HepG2 (cell line): ENCODE measurements around the gene MARK4. TPM values are rescaled to one million over a fixed set of nuclear protein-coding genes. Genes with fewer than 3 reads are reported as not detected.
A peak's percentile ranks its signal among the peaks of the same experiment; 100 is the strongest.

Experiments used
- ATAC-seq: fragments of 200-7000 bp; cut with Tn5 transposase; 3 replicates; pipeline ENCODE4 v1.9.1; 2020; ENCODE audit warnings: mild to moderate bottlenecking, moderate library complexity
- BruUV-seq: library from RNA; stranded (reverse); fragments of 400-500 nt; replicated peaks from 2 replicates; lab custom pipeline; 2021; lab: Mats Ljungman, UMichigan
- CTCF ChIA-PET: fragments of 300-600 bp; formaldehyde crosslinking; extraction: SDS; loops from one replicate; lab custom pipeline; 2021; ENCODE audit warnings: low total read pairs, inconsistent platforms, low intra/inter-chr PET ratio; lab: Yijun Ruan, JAX
- POLR2A ChIA-PET: fragments of 350-600 bp; sonication (Branson Sonifier 250); formaldehyde crosslinking; loops from one replicate; lab custom pipeline; 2020; ENCODE audit warnings: antibody characterized with exemption, inconsistent platforms; lab: Yijun Ruan, JAX
- DNase-seq: peaks from one replicate; pipeline ENCODE4 v3.0.0-alpha.2; 2015; ENCODE audit warnings: low spot score
- FAIRE-seq: peaks from 3 replicates; lab custom pipeline; 2011; peaks lifted over from hg19 to GRCh38; lab: Jason Lieb, UNC
- H2AFZ ChIP-seq: one replicate; pipeline ENCODE4 v1.6.1; 2011; ENCODE audit warnings: low read length, inconsistent platforms
- H3K27ac ChIP-seq: fragments of 300-600 bp; 3 replicates; pipeline ENCODE4 v1.8.0; 2011; ENCODE audit warnings: mixed run types, mild to moderate bottlenecking, mixed read lengths, low read length, inconsistent platforms; ENCODE audit not compliant: insufficient read depth; ENCODE audit errors: extremely low read length
- H3K27me3 ChIP-seq, 2 experiments: fragments of 200-600 bp in 1 of 2; 2 replicates in 1 of 2; 3 replicates in 1 of 2; pipeline versions ENCODE4 v1.6.0 to v1.8.0; 2011; ENCODE audit warnings: low read length in 2 of 2, mild to moderate bottlenecking in 2 of 2, moderate library complexity in 2 of 2, inconsistent platforms in 1 of 2; ENCODE audit not compliant: insufficient read depth in 2 of 2, control insufficient read depth in 1 of 2
- H3K36me3 ChIP-seq, 2 experiments: fragments of 200-600 bp in 1 of 2; replicated peaks in 1 of 2; 2 replicates in 1 of 2; 3 replicates in 1 of 2; pipeline versions ENCODE4 v1.5.1 to v1.8.0; 2011; ENCODE audit warnings: low read length in 2 of 2, inconsistent platforms in 1 of 2; ENCODE audit not compliant: insufficient read depth in 2 of 2, control insufficient read depth in 1 of 2
- H3K4me1 ChIP-seq: 2 replicates; pipeline ENCODE4 v1.5.1; 2012; ENCODE audit warnings: low read length, inconsistent platforms; ENCODE audit not compliant: insufficient read depth
- H3K4me2 ChIP-seq: 2 replicates; pipeline ENCODE4 v1.6.0; 2011; ENCODE audit warnings: low read depth, low read length, inconsistent platforms
- H3K4me3 ChIP-seq, 3 experiments: fragments of 200-600 bp in 1 of 3; sonication (generic), shearing (Covaris generic) in 1 of 3; replicated peaks in 1 of 3; 2 replicates each; pipeline ENCODE4 v1.5.1; 2011 to 2016; ENCODE audit warnings: low read length in 3 of 3, inconsistent platforms in 2 of 3, low read depth in 2 of 3, mild to moderate bottlenecking in 2 of 3, control low read depth in 1 of 3, mixed read lengths in 1 of 3; ENCODE audit not compliant: insufficient read depth in 1 of 3
- H3K79me2 ChIP-seq: one replicate; pipeline ENCODE4 v1.6.1; 2011; ENCODE audit warnings: low read length, inconsistent platforms; ENCODE audit not compliant: insufficient read depth
- H3K9ac ChIP-seq: 2 replicates; pipeline ENCODE4 v1.6.0; 2011; ENCODE audit warnings: mild to moderate bottlenecking, low read depth, low read length, inconsistent platforms; ENCODE audit not compliant: insufficient read depth
- H3K9me3 ChIP-seq: 2 replicates; pipeline ENCODE4 v1.5.1; 2012; ENCODE audit warnings: mild to moderate bottlenecking, low read length
- H4K20me1 ChIP-seq: 2 replicates; pipeline ENCODE4 v1.6.0; 2011; ENCODE audit warnings: inconsistent platforms, mild to moderate bottlenecking, low read length, moderate library complexity; ENCODE audit not compliant: insufficient read depth
- DNMT1 ChIP-seq: sonication (generic); formaldehyde crosslinking; IDR thresholded peaks from 2 replicates; pipeline ENCODE4 v1.5.1; 2020; ENCODE audit warnings: mild to moderate bottlenecking, missing genetic modification reagents
- FOXK1 ChIP-seq: sonication (generic); formaldehyde crosslinking; IDR thresholded peaks from 2 replicates; pipeline ENCODE4 v1.4.0; 2020; ENCODE audit warnings: low read depth, missing genetic modification reagents, borderline replicate concordance
- NFYB ChIP-seq: sonication (generic); formaldehyde crosslinking; IDR thresholded peaks from 2 replicates; pipeline ENCODE4 v1.4.0; 2020; ENCODE audit warnings: missing genetic modification reagents
- NFYC ChIP-seq: IDR thresholded peaks from 2 replicates; pipeline ENCODE4 v1.6.1; 2016; ENCODE audit warnings: missing genetic modification reagents, missing compliant biosample characterization
- NONO ChIP-seq, 2 experiments: fragments of 450-650 bp in 1 of 2; sonication (generic) in 1 of 2; formaldehyde crosslinking in 1 of 2; IDR thresholded peaks in 1 of 2; conservative IDR thresholded peaks in 1 of 2; 2 replicates each; pipeline versions ENCODE4 v1.6.1 to v1.8.0; 2017 to 2022; ENCODE audit warnings: mild to moderate bottlenecking in 1 of 2, missing genetic modification reagents in 1 of 2, moderate library complexity in 1 of 2
- SOX13 ChIP-seq, 3 experiments: fragments of 450-650 bp in 1 of 3; sonication (generic) in 1 of 3; formaldehyde crosslinking in 1 of 3; IDR thresholded peaks in 2 of 3; conservative IDR thresholded peaks in 1 of 3; 2 replicates each; pipeline versions ENCODE4 v1.5.0 to v1.6.1; 2016 to 2020; ENCODE audit warnings: antibody characterized with exemption in 1 of 3, mild to moderate bottlenecking in 1 of 3, missing compliant biosample characterization in 1 of 3, missing genetic modification reagents in 1 of 3, moderate library complexity in 1 of 3
- ZFP91 ChIP-seq: sonication (generic); formaldehyde crosslinking; IDR thresholded peaks from 2 replicates; pipeline ENCODE4 v1.9.0; 2022; ENCODE audit warnings: missing genetic modification reagents, mild to moderate bottlenecking, borderline replicate concordance
- ZZZ3 ChIP-seq: sonication (generic); formaldehyde crosslinking; IDR thresholded peaks from 2 replicates; pipeline ENCODE4 v1.4.0; 2020; ENCODE audit warnings: missing genetic modification reagents, mild to moderate bottlenecking, borderline replicate concordance
- WGBS: methylation state at CpG from one replicate; pipeline ENCODE4 v1.1.6; 2017; ENCODE audit warnings: low lambda C conversion rate; 5-methylcytosine and 5-hydroxymethylcytosine counted together
- in situ Hi-C: cut with HindIII; loops from 2 replicates; pipeline ENCODE4 v1.10.0; 2017; ENCODE audit warnings: low pct_unique_long_range_greater_than_20kb; ENCODE audit not compliant: extremely low pct_ligation_motif_present
- intact Hi-C: fragments of 100-400 bp; cut with micrococcal nuclease; formaldehyde crosslinking; loops from one replicate; pipeline ENCODE4 v1.10.0; 2022; ENCODE audit not compliant: unreplicated experiment
- polyA plus RNA-seq, 8 experiments: library from polyadenylated mRNA; depleted of rRNA in 3 of 8; stranded (reverse) in 7 of 8; unstranded in 1 of 8; fragments of >200 nt; fragmentation: Illumina TruSeq in 4 of 8; extraction: Trizol in 4 of 8; gene quantifications; 2 replicates each; pipeline versions ENCODE4 v1.2.1 to v1.2.3, GENCODE V29; 2011 to 2016; ENCODE audit warnings: low read depth in 4 of 8, missing spikeins in 1 of 8, mixed read lengths in 1 of 8; ENCODE audit not compliant: insufficient read depth in 1 of 8
- total RNA-seq, 5 experiments: library from RNA; depleted of rRNA; stranded (reverse); fragments of >200 nt; fragmentation: Illumina TruSeq; extraction: Trizol; gene quantifications; 2 replicates each; pipeline ENCODE4 v1.2.3, GENCODE V29; 2016; ENCODE audit warnings: low read depth in 1 of 5

MARK4 gene
- total and polyA plus RNA-seq, 2 of the 13 experiments (the other 11 are each of a cell fraction or from before 2014, with no cell fraction given): 7.0 to 12.2 TPM

- in situ Hi-C loops: no loop called here
- Histone ChIP-seq H3K4me1 (peaks cover 36% of the 10 kb centered on the region), H3K9me3 (no peaks in the 10 kb centered on the region), H3K79me2 (no peaks in the 10 kb centered on the region), H3K4me3 (no peak overlapping the region), H3K27ac (no peak overlapping the region), H3K36me3 (no peaks in the 10 kb centered on the region), H3K9ac (no peak overlapping the region), H2AFZ (no peak overlapping the region), H3K27me3 (peaks cover 1 to 8% of the 10 kb centered on the region in 2 experiments; a peak in 2 of 5 replicates), H4K20me1 (no peaks in the 10 kb centered on the region), H3K4me2 (peak overlapping the region; percentile 18; the same call in 1 of the 2 replicates)
- FAIRE-seq (no peak), ATAC-seq (peak; percentile 63), DNase-seq (peak; percentile 22)
- POLR2A ChIA-PET: no interaction called here
- intact Hi-C loops: no loop called here
- WGBS: no CpG with 5 or more reads among the region's 7 CpGs
- BruUV-seq: no TSS peak
- CTCF ChIA-PET: no interaction called here
- peak; percentile 51 for TF ChIP-seq NFYC (CRISPR knock-in tag)
- TF ChIP-seq DNMT1 (CRISPR knock-in tag): no peak
- TF ChIP-seq NFYB (CRISPR knock-in tag): peak; percentile 59
- TF ChIP-seq ZZZ3 (CRISPR knock-in tag): no peak
- no peak for TF ChIP-seq ZFP91 (CRISPR knock-in tag)
- TF ChIP-seq NONO (IDR thresholded peaks at IDR 0.05): no peak
- TF ChIP-seq NONO (CRISPR knock-in tag; conservative IDR thresholded peaks at IDR 0.05): no peak
- no peak for TF ChIP-seq FOXK1 (CRISPR knock-in tag)
- TF ChIP-seq SOX13 (IDR thresholded peaks at IDR 0.05): no peak
- no peak for TF ChIP-seq SOX13 (CRISPR knock-in tag; conservative IDR thresholded peaks at IDR 0.05 in 1 of 2, IDR thresholded peaks at IDR 0.05 in 1 of 2)
Measured at GRCh38 chr19:45331411-45331810, 80.3 kb downstream of the MARK4 start.
